DMS53 (cell line): ENCODE data around the gene TMTC4.
A peak's percentile ranks its signal among the peaks of the same experiment; 100 is the strongest.
"Not testable (repeated sequence)": the region's sequence is repeated elsewhere in the genome, so short reads cannot be mapped to it uniquely, and the experiment has no call there.

Experiments
- DNase-seq: peaks from one replicate; lab custom pipeline; 2025; lab: John Stamatoyannopoulos, UW

Gene TMTC4

GRCh38 chr13:100584896-100585295, 89.7 kb downstream of the TMTC4 start:
- DNase-seq = no peak

DNA sequence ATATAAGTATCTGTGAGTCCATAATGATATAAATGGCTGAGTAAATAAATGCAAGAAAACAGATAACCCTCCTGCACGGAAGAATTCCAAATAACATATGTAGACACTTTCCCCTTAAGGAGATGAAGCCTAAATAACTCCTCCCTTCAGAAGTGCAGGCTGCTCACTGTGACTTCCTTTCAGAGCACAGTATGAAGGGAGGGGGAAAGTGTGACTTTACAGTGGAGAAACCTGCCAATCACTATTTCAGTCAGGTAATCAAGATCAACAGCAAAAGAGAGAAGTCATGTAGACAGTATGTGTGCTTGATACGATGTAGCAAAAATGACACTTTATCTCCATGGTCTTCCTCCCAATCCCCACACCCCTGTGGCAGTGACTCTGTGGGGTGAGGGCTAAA, 93.1 kb downstream of the TMTC4 start:
- DNase-seq = no peak

DNA sequence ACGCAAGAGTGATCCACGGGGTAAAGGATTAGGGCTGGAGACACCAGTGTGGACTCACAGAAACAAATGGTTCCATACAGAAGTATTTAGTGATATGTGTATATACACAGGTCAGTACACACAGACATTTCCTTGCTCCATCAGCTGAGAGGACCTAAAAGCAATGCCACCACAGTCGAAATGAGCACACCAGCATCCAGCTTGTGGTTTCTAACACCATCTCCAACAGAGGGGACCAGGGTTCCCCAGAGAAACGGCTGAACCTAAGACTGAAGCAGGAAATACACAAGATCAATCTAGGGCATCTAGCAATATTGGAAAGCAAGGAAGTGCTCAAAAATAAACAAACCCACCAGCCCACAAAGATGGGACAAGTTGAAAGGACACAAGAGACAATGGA, 93.6 kb downstream of the TMTC4 start:
- DNase-seq = no peak

DNA sequence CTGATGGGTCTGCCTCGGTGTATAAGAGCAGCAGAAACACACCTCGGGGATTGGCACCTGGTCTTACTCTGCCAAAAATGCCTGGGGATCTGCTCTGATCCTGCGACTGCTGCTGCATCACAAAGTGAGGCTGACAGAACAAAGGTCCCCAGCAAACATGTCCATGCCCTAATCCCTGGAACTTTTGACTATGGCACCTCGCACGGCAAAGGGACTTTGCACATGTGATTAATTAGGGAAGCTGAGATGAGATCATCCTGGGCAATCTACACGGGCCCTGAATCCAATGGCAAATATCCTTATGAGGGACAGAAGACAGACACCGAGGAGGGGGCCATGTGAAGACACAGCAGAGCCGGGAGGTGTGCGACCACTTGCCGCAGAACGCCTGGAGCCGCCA, 94.5 kb downstream of the TMTC4 start:
- DNase-seq = no peak

DNA sequence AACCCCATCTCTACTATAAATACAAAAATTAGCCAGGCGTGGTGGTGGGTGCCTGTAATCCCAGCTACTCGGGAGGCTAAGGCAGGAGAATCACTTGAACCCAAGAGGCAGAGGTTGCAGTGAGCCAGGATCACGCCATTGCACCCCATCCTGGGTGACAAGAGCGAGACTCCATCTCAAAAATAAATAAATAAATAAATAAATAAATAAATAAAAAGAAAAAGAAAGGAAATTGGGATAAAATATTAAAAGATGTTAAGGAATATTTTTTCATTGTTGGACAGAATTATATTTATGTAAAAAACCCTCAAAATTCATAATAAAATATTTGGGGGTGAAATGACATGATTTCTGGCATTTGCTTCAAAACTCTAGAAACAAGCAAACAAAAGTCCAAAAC, 97.4 kb downstream of the TMTC4 start:
- not testable (repeated sequence) for DNase-seq

GRCh38 chr13:100573121-100573520, 101.5 kb downstream of the TMTC4 start:
- peak; percentile 66 for DNase-seq

GRCh38 chr13:100566543-100566942, 108.1 kb downstream of the TMTC4 start:
- no peak for DNase-seq

- no peak for DNase-seq
Observed at GRCh38 chr13:100565286-100565685, 109.3 kb downstream of the TMTC4 start.

GRCh38 chr13:100564444-100565223, 110.0 kb downstream of the TMTC4 start:
- DNase-seq = no peak

- no peak for DNase-seq
Observed at GRCh38 chr13:100563779-100564178, 110.8 kb downstream of the TMTC4 start.

DNA sequence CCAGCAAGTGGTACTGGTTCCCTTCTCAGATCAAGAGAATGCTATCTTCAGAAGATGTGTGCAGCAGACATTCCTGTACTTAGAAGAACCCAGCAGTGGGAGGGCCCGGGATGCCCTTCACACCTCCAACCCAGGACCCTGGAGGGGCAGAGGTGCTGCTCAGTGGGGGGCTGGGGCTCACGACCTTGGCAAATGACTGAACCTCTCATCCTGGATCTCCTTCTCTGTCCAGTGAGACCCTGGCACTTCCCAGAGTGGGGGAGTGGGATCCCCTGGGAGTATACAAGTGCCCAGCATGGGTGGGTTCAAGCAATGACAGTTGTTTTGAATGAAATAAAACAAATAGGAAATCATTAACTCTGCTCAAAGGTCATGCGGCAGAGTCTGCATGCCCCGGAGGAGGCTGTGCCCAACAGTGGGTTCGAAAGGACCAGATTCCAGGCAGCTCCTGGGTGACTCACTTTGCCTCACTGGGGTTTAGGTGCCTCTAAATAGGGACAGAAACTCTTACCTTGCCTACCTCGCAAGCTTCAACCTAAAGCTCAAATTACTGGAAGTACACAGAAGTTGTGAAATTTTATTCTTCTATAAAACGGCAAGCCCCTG, 112.9 kb downstream of the TMTC4 start:
- DNase-seq = no peak

DNA sequence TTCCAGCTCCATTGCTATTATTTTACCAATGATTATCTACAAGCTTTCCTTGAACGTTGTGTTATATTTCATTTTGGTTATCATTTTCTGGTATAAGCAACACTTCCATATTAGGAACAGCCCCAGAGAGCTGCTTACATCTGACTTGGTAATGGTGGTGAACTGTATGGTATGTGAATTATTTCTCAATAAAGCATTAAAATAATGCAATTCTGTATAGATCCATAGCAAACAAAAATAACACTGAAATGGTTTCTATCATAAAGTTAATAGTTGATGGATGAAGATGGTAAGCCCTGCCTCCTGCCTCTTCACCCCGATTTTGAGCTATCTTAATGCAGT, 113.5 kb downstream of the TMTC4 start:
- no peak for DNase-seq

GRCh38 chr13:100560498-100561157, 114.0 kb downstream of the TMTC4 start:
- no peak for DNase-seq

DNA sequence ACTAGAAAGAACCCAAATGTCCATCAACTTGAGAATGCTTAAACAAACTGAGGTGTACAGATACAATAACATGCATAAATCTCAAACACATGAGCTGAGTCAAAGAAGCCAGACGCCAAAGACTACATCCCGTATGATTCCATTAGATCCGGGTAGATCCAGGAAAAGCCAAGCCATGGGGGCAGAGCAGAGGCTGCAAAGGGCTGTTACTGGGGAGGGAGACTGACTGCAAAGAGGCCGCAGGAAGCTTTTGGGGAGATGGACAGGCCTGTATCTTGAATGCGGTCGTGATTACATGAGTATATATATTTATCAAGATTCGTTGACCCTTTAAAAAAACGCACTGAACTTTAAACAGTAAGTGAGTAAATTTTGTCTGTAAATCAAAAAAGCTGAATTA, 114.7 kb downstream of the TMTC4 start:
- DNase-seq = no peak
